GM18858 (cell line): Measurements from ENCODE around the gene COBL.

Source experiments
- ATAC-seq: cut with Tn5 transposase; IDR thresholded peaks from one replicate; pipeline ENCODE4 v1.9.1; 2021; ENCODE audit not compliant: unreplicated experiment

COBL gene

GRCh38 chr7:51151455-51151854 is 165.2 kb downstream of the COBL start:
- no peak for ATAC-seq

- no peak for ATAC-seq
Measured at GRCh38 chr7:51150193-51150592, 166.4 kb downstream of the COBL start.

GRCh38 chr7:51148216-51148615 is 168.4 kb downstream of the COBL start:
- ATAC-seq, result no peak

- no peak for ATAC-seq
Measured at GRCh38 chr7:51146816-51147586, 169.6 kb downstream of the COBL start.

GRCh38 chr7:51144178-51144577 is 172.4 kb downstream of the COBL start:
- ATAC-seq, result no peak

GRCh38 chr7:51142741-51143385 is 173.7 kb downstream of the COBL start:
- no peak for ATAC-seq

- ATAC-seq, result no peak
Measured at GRCh38 chr7:51141451-51142003, 175.1 kb downstream of the COBL start.

GRCh38 chr7:51140199-51141164 is 176.1 kb downstream of the COBL start:
- no peak for ATAC-seq

- ATAC-seq, result no peak
Measured at GRCh38 chr7:51139796-51140195, 176.8 kb downstream of the COBL start.

- no peak for ATAC-seq
Measured at GRCh38 chr7:51138123-51139085, 178.2 kb downstream of the COBL start.

GRCh38 chr7:51135576-51135975 is 181.0 kb downstream of the COBL start:
- ATAC-seq, result no peak

GRCh38 chr7:51134013-51134441 is 182.6 kb downstream of the COBL start:
- no peak for ATAC-seq

GRCh38 chr7:51132661-51133060 is 183.9 kb downstream of the COBL start:
- no peak for ATAC-seq

- no peak for ATAC-seq
Measured at GRCh38 chr7:51129527-51130472, 186.8 kb downstream of the COBL start.

- no peak for ATAC-seq
Measured at GRCh38 chr7:51128545-51129435, 187.8 kb downstream of the COBL start.

GRCh38 chr7:51127618-51127904 is 189.0 kb downstream of the COBL start:
- no peak for ATAC-seq

GRCh38 chr7:51126813-51127617 is 189.6 kb downstream of the COBL start:
- ATAC-seq, result no peak
